LoVo (cell line): ENCODE measurements around the gene RCSD1.

Experiments
- DNase-seq: peaks from one replicate; pipeline ENCODE4 v3.0.0-alpha.2; 2016; ENCODE audit warnings: low spot score

The RCSD1 gene

DNA sequence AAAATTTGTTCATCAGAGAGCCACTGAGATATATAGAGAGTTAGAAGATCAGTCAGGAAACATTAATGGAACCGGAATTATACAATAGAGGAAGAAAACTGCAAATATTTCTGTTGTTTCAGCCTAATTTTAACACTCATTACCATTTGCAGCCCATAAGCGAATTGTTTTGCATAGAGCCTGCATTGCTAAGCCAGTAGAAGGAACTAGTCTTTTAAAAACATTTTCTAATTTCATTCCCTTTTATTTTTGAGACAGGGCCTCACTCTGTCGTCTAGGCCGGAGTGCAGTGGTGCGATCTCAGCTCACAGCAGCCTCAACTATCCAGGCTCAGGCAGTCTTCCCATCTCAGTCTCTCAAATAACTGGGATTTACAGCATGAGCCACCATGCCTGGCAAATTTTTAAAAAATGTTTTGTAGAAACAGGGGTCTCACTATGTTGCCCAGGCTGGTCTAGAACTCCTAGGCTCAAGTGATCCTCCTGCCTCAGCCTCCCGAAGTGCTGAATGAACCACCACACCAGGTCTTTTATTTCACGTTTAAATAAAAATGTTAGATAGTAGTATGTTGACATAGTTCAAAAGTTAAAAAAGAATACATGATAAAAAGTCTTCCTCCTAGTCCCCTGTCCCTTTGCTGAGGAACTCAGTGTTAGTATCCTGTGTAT, 117.1 kb downstream of the RCSD1 start:
- DNase-seq, result no peak

DNA sequence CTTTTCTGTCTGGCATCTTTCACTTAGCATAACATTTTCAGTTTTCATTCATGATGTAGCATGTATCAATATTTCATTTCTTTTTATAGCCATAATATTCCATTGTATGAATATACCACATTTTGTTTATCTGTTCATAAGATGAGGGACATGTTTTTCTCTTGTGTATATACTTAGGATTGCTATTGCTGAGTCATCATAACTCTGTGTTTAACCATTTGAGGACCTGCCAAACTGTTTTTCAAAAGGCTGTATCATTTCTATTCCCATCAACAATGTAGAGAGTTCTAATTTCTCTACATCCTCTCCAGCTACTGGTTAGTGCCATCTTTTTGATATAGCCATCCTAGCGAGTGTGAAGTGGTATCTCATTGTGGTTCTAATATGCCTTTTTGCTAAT, 118.0 kb downstream of the RCSD1 start:
- DNase-seq, result no peak

- DNase-seq, result no peak
Observed at GRCh38 chr1:167748906-167749305, 118.9 kb downstream of the RCSD1 start.

DNA sequence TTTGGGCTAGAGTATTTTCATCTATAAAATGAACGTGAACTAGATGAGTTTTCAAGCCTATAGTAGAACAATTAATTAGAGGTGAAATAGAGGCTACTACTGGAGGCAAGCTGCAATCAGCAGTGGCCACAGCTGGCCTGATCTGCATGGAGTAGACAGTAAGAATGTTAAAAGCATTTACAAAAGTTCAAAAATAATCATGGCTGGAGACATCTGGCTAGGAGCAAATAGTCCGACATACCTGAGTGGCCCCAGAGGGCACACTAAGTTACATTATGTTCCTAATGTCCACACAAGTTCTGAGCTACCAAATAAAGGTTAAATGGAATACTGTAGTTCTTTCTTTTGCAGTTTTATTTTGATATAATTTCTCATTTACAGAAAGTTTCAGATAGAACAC, 119.7 kb downstream of the RCSD1 start:
- DNase-seq, result no peak

- DNase-seq, result no peak
Observed at GRCh38 chr1:167750641-167751040, 120.6 kb downstream of the RCSD1 start.

DNA sequence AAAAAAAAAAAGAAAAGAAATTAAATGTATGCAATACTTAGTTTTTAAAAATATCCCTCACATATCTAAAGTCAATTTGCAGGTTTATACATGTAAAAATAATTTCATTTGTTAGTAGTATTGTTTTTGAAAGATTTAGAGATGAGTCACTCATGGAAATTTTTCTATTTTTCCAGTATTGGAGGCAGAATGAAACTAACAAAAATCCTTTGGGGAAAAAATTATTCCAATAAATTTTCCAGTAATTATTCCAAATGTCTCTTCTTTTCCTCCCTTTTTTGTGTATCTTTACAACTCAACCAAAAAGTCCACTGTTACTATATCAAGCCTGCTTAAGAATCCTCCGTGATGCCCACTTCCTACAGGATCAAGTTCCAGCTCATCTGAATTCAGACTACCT, 121.6 kb downstream of the RCSD1 start:
- no peak for DNase-seq

GRCh38 chr1:167752219-167752985, 122.4 kb downstream of the RCSD1 start:
- no peak for DNase-seq

- DNase-seq, result no peak
Observed at GRCh38 chr1:167755654-167756053, 125.6 kb downstream of the RCSD1 start.
